ENCODE data around the gene ATG9B.
"Not testable (repeated sequence)": the region's sequence is repeated elsewhere in the genome, so short reads cannot be mapped to it uniquely, and the experiment has no call there.

The ATG9B gene

DNA sequence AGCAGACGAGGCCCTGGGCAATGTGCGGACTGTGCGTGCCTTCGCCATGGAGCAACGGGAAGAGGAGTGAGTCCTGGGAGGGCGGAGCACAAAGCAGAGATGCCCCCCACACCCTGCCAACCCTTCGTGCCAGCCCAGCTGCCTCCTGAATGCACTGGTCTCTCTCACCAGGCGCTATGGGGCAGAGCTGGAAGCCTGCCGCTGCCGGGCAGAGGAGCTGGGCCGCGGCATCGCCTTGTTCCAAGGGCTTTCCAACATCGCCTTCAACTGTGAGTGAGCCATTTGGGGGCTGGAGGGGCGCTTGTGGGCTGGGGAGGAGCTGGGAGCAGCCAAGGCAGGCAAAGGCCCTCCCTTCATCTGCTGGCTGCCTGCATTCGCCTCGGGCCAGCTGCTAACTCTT is 11.6 kb upstream of the ATG9B start:
- DNase-seq (ENCODE audit: low read depth): no peak

DNA sequence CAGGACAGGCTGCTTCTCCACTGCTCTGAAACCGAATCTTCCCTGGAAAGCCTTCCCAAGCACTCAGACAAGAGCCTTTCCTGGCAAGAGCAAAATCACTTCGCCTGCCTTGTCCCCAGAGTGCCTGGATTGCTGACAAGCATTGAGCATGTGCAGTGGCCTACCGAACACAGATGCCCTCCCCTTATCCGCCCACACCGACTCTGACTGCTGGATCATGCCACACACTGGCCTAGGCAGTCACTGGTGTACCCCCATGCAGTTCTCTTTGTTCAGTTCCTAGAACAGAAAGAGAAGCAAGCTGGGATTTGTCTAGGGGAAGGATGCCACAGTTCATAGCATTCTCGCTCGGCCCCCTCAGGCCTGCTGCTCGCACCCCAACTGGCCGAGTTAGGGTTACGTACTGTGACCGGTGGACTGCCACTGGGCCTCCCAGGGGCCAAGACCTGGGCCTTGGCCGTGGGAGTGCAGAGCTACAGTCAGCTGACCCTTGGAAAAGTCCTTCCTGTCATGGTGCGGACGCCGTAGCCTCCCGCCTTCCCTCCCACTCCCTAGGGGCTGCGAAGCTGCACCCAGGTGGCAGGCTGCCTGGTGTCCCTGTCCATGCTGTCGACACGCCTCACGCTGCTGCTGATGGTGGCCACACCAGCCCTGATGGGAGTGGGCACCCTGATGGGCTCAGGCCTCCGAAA is 10.9 kb upstream of the ATG9B start:
- DNase-seq (ENCODE audit: low read depth): no peak

GRCh38 chr7:151034312-151035025 is 10.2 kb upstream of the ATG9B start:
- DNase-seq (ENCODE audit: low read depth): no peak

DNA sequence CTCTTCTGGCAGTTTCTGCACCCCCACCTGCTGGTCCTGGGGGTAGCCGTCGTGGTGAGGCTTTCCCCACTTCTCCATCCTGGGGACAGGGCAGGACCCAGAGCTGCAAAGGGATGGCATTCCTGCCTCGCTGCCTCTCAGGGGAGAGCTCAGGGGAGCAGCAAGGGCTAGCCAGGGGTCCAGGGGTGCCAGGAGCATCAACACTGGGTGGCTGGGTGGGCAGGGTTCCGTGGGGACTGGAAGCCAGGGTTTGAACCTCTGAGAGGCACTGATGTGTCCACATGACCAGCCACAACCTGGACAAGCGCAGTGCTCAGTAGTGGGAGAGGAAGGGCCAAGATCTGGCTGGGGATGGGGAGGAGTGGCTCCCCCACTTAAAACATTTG is 9.6 kb upstream of the ATG9B start:
- DNase-seq (ENCODE audit: low read depth): no peak

- DNase-seq (ENCODE audit: low read depth): no peak
Observed at GRCh38 chr7:151032936-151033863, 8.9 kb upstream of the ATG9B start.

GRCh38 chr7:151031011-151031410 is 6.7 kb upstream of the ATG9B start:
- DNase-seq (ENCODE audit: low read depth): no peak

DNA sequence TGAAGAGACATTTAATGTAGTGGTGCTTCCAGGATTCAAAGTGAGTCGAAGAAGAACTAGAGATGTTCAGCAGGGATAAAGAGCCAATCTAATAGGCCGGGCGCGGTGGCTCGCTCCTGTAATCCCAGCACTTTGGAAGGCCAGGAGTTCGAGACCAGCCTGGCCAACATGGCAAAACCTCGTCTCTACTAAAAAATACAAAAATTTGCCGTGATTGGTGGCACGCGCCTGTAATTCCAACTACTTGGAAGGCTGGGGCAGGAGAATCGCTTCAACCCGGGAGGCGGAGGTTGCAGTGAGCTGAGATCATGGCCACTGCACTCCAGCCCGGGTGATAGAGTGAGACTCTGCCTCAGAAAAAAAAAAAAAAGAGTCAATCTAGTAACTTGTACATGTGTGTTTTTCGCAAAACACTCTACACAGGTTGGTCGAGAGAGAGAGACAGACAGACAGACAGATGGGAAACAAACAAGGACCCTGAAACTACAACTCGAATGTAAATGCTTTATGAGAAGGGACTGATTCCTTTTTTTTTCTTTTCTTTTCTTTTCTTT is 4.7 kb upstream of the ATG9B start:
- no peak for DNase-seq (ENCODE audit: low read depth)

GRCh38 chr7:151028131-151028947 is 4.0 kb upstream of the ATG9B start, which contains the start of gene ABCB8:
ABCB8 (plus strand) TSS chr7:151028450; CDS start chr7:151028516, 66 bp downstream.
- peak; percentile 95 for DNase-seq (ENCODE audit: low read depth)

DNA sequence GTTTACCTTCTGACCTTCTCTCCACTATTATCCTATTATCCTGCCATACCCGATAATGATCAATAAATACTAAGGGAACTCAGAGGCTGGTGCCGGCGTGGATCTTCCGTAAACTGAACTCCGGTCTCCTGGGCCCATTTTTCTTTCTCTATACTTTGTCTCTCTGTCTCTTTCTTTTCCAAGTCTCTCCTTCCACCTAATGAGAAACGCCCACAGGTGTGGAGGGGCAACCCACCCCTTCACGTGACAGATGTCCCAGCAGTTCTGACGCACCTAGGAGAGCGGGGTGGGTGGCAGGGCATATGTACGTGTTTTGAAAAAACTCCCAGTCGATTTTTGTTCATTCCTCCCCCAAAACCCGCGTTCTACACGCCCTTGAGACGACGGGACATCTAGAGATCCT is 3.4 kb upstream of the ATG9B start:
- not testable (repeated sequence) for DNase-seq (ENCODE audit: low read depth)

DNA sequence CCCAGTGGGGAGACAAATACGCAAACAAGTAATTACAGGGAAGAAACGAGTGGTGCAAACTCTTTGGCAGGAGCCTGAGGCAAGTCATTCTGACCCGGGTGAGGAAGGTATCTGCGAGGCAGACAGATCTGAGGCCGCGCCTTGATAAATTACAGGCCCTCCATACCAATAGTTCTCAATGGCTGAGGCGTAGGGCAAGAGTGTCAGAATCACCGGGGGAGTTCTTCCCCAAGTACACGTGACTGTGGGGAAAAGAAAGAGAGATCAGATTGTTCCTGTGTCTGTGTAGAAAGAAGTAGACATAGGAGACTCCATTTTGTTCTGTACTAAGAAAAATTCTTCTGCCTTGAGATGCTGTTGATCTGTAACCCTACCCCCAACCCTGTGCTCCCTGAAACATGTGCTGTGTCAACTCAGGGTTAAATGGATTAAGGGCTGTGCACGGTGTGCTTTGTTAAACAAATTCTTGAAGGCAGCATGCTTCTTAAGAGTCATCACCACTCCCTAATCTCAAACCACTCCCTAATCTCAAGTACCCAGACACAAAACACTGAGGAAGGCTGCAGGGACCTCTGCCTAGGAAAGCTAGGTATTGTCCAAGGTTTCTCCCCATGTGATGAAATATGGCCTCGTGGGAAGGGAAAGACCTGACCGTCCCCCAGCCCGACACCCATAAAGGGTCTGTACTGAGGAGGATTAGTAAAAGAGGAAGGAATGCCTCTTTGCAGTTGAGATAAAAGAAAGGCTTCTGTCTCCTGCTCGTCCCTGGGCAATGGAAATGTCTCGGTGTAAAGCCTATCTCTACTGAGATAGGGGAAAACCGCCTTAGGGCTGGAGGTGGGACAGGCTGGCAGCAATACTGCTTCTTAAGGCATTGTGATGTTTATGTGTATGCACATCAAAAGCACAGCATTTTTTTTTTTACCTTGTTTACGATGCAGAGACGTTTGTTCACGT is 2.8 kb upstream of the ATG9B start:
- not testable (repeated sequence) for DNase-seq (ENCODE audit: low read depth)

- DNase-seq (ENCODE audit: low read depth): no peak
Observed at GRCh38 chr7:151025924-151026671, 1.8 kb upstream of the ATG9B start.

- no peak for DNase-seq (ENCODE audit: low read depth)
Observed at GRCh38 chr7:151023232-151023631, 1.1 kb downstream of the ATG9B start.

GRCh38 chr7:151020231-151020630 is 4.1 kb downstream of the ATG9B start:
- no peak for DNase-seq (ENCODE audit: low read depth)

- no peak for DNase-seq (ENCODE audit: low read depth)
Observed at GRCh38 chr7:151019130-151019447, 5.2 kb downstream of the ATG9B start.

GRCh38 chr7:151018421-151019129 is 5.7 kb downstream of the ATG9B start:
- DNase-seq (ENCODE audit: low read depth): no peak

GRCh38 chr7:151017953-151018420 is 6.3 kb downstream of the ATG9B start:
- DNase-seq (ENCODE audit: low read depth): no peak

- no peak for DNase-seq (ENCODE audit: low read depth)
Observed at GRCh38 chr7:151017370-151017952, 6.8 kb downstream of the ATG9B start.

- no peak for DNase-seq (ENCODE audit: low read depth)
Observed at GRCh38 chr7:151016942-151017341, 7.4 kb downstream of the ATG9B start.
